Measurements from ENCODE around the gene PPIB.

Gene PPIB

DNA sequence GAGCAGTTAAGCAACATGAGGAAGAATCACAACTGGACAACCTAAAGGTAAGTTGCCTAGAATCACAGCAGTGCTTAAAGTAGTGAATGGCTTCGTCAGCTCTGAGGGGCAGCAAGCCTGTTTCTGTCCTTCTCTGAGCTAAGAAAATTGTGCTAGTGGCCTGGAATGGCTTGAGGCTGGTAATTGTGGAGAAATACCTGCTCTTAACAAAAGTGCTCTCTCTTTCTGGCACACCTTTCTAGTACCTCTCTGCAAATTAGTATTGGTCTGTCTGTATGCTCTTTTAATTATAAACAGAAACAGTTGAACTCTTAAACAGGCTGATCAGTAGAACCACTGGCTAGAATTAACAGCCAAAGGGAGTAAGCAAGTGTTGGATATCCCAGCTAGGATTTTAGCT is 55.5 kb downstream of the PPIB start:
- no peak for DNase-seq (ENCODE audit: low read depth)

All from stimulated activated CD8-positive, alpha-beta memory T cell treated with anti-CD3 and anti-CD28 coated beads, Interleukin-12 subunit alpha, Interleukin-12 subunit beta, amount 100 ng/mL, for 1 hour (primary cell).